DMS53 (cell line): ENCODE data around the gene IL23R.

Source experiments
- DNase-seq: peaks from one replicate; lab custom pipeline; 2025; lab: John Stamatoyannopoulos, UW

Gene IL23R

DNA sequence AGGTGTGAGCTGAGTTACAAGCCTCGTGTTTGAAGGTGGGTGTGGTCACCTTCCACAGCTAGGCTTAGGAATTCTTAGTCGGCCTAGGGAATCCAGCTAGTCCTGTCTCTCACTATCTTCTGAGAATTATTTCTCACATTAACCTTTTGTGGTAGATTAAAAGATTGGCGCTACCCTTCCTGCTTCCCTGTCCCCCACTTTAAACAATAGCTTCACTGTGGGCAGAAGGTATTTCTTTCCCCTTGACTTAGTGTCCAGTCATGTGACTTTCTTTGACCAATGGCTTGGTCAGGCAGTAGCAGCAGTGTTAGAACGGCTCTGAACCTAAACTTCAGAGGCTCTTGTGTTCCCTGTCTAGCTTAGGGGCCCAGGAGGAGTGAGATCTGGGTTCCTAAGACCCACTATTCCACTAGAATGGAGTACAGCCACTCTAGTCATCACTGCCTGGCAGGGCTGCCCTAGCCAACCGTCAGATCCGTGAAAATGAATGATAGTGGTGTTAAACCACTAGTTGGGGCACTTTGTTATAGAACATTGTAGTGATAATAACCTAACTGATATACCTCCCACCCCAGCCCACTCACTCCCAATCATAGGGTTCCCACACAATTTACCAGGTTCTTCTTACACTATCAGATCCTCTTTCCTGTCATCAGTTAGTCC lies 17.6 kb upstream of the IL23R start:
- peak; percentile 42 for DNase-seq

GRCh38 chr1:67149179-67149770 lies 17.0 kb upstream of the IL23R start:
- DNase-seq = peak; percentile 96

GRCh38 chr1:67150931-67151330 lies 15.3 kb upstream of the IL23R start:
- DNase-seq = no peak

- DNase-seq = peak; percentile 64
Measured at GRCh38 chr1:67158401-67158800, 7.9 kb upstream of the IL23R start.

DNA sequence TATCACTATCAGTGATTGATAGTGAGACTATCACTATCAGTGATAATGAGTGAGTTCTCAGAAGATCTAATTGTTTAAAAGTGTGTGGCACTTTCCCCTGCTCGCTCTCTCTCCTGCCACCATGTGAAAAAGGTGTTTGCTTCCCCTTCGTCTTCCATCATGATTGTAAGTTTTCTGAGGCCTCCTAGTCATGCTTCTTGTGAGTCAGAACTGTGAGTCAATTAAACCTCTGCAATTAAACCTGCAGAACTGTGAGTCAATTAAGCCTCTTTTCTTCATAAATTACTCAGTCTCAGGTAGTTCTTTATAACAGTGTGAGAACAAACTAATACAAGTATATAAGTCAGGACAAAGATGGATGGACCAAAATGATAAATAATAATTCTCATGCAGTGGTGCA lies 7.0 kb upstream of the IL23R start:
- no peak for DNase-seq

DNA sequence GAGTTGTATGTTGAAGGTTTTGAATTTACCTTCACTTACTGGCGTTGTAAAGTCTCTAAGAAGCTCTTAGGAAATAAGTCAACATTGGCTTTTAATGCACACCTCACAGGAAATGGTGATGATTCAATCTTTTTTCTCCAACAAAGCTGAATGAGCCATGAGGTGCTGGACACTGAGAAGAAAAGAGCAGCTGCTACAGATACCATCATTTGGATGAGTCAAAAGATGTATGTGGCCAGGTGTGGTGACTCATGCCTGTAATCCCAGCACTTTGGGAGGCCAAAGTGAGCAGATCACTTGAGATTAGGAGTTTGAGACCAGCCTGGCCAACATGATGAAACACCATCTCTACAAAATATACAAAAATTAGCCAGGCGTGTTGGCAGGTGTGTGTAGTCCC lies 3.3 kb upstream of the IL23R start:
- DNase-seq = peak; percentile 99

DNA sequence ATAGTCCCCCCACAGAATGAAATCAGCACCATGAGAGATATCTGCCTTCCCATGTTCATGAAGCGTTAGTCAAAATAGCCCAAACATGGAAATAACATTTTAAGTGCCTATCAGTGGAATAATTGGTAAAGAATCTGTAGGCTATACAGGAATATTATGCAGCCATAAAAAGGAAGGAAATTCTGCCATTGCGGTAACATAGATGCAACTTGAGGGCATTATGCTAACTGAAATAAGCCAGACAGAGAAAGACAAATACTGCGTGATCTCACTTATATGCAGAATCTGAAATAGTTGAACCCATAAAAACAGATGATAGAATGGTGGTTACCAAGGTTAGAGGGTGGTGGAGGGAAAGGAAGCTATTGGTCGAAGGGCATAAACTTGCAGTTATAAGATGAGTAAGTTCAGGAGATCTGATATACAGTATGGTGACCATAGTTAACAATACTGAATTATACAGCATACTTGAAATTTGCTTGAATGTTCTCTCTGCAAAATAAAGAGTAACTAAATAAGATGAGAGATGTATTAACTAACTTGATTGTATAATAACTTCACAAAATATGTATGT lies 699 bp upstream of the IL23R start:
- no peak for DNase-seq

GRCh38 chr1:67169496-67169895 lies 3.2 kb downstream of the IL23R start:
- no peak for DNase-seq

GRCh38 chr1:67169932-67170331 lies 3.7 kb downstream of the IL23R start:
- DNase-seq = peak; percentile 20

GRCh38 chr1:67170751-67171573 lies 4.7 kb downstream of the IL23R start:
- no peak for DNase-seq

GRCh38 chr1:67171574-67171955 lies 5.3 kb downstream of the IL23R start:
- no peak for DNase-seq

GRCh38 chr1:67171978-67172377 lies 5.7 kb downstream of the IL23R start:
- no peak for DNase-seq

DNA sequence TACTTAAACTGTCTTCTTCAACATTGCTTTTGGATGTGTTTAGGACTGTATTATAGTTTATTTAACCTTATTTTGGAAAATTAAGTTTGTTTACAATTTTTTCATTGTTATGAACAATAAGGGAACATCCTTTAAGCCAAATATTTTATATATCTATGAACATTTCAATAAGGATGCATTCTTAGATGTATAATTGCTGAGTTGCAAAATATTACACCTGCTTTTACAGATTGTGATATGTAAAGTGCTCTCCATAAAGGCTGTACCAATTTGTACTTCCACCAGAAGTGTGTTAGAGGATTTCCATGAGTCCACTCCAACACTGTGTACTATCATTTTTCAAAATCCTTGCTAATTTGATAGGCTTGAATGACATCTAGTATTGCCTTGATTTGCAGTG lies 7.7 kb downstream of the IL23R start:
- no peak for DNase-seq

GRCh38 chr1:67174716-67175284 lies 8.5 kb downstream of the IL23R start:
- DNase-seq = no peak

DNA sequence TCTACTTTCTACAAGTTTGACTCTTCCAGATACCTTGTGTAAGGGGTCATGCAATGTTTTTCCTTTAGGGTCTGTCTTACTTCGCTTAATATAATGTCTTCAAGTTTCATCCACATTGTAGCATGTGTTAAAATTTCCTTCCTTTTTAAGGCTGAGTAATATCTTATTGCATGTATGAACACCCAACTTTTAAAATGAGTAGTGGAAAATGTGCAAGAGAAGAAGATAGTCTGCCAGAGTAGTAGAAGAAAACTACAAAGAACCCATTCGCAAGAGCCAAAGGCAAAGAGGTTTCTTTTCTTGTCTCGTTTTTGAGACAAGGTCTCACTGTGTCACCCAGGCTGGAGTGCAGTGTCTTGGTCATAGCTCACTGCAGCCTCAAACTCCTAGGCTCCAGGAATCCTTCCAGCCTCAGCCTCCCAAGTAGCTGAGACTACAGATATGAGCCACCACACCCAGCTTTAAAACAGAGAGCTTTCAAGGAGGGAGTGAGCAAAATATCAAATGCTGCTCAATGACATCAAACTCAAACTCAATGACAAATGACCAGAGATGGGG lies 9.4 kb downstream of the IL23R start:
- no peak for DNase-seq

GRCh38 chr1:67184838-67185421 lies 18.7 kb downstream of the IL23R start:
- peak; percentile 56 for DNase-seq

- peak; percentile 54 for DNase-seq
Measured at GRCh38 chr1:67188137-67188536, 21.9 kb downstream of the IL23R start.

DNA sequence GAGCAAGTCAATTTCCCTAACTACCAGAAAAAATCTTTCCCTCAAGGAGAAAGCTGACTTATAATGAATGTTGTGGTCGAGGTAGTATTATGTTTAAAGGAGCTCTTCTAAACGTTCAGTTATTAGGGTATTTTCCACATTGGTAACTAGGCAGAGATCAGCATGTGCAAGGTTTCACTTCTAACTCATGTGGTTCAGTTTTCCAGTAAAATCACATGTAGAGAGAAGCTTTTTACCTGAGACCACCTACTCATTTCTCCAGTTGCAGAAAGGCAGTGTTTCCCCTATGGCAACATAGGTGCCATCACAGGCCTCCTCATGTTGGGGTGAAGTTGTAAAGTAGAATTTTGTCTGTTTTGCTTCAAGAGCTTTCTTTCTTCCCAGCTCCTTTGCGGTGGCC lies 23.7 kb downstream of the IL23R start:
- DNase-seq = peak; percentile 81

- peak; percentile 98 for DNase-seq
Measured at GRCh38 chr1:67190410-67190809, 24.2 kb downstream of the IL23R start.

GRCh38 chr1:67190942-67191341 lies 24.7 kb downstream of the IL23R start:
- DNase-seq = peak; percentile 72

- peak; percentile 50 for DNase-seq
Measured at GRCh38 chr1:67191668-67192520, 25.6 kb downstream of the IL23R start.
